ENCODE measurements around the gene EPHA1. TPM values are rescaled to one million over a fixed set of nuclear protein-coding genes. Genes with fewer than 3 reads are reported as not detected.

The EPHA1 gene
- polyA plus RNA-seq (ENCODE audit: insufficient read length in 3 of 3): 10 to 100 TPM; 18.3 to 19.6 (median 18.9) TPM
- long read RNA-seq, donor 1, partial matches to known transcripts: 0 of 1 reads
- long read RNA-seq, donor 1, other reads (novel, unspliced or antisense): 0 of 1 reads
- long read RNA-seq, donor 2: 0 reads
- long read RNA-seq, donor 3, partial matches to known transcripts: 8 of 10 reads
- long read RNA-seq, donor 3, other reads (novel, unspliced or antisense): 0 of 10 reads
- long read RNA-seq, donor 4, partial matches to known transcripts: 7 of 8 reads
- long read RNA-seq, donor 4, other reads (novel, unspliced or antisense): 0 of 8 reads
- long read RNA-seq, donor 5: 0 reads
- long read RNA-seq, donor 6: 0 reads
- long read RNA-seq, donor 7, partial matches to known transcripts: 0 of 1 reads
- long read RNA-seq, donor 7, other reads (novel, unspliced or antisense): 0 of 1 reads
- long read RNA-seq, donor 8: 0 reads
- long read RNA-seq, donor 9, partial matches to known transcripts: 0 of 4 reads
- long read RNA-seq, donor 9, other reads (novel, unspliced or antisense): 0 of 4 reads
- long read RNA-seq, donor 10, partial matches to known transcripts: 5 of 7 reads
- long read RNA-seq, donor 10, other reads (novel, unspliced or antisense): 0 of 7 reads
- long read RNA-seq, donor 11: 0 reads
- long read RNA-seq, donor 12: 0 reads
- long read RNA-seq, donor 13: 0 reads
- long read RNA-seq, donor 14, partial matches to known transcripts: 0 of 3 reads
- long read RNA-seq, donor 14, other reads (novel, unspliced or antisense): 0 of 3 reads
- long read RNA-seq, donor 15, partial matches to known transcripts: 0 of 1 reads
- long read RNA-seq, donor 15, other reads (novel, unspliced or antisense): 0 of 1 reads
- long read RNA-seq, donor 16, partial matches to known transcripts: 28 of 29 reads
- long read RNA-seq, donor 16, other reads (novel, unspliced or antisense): 0 of 29 reads

GRCh38 chr7:143408686-143409561, at the start of gene EPHA1:
EPHA1 (minus strand) TSS chr7:143408856; CDS start chr7:143408805, 51 bp downstream.
- DNase-seq (ENCODE audit: extremely low read depth in 1 of 11, low read depth in 9 of 11, low spot score in 4 of 11): peak in 1 of 11 donors; percentile 53

DNA sequence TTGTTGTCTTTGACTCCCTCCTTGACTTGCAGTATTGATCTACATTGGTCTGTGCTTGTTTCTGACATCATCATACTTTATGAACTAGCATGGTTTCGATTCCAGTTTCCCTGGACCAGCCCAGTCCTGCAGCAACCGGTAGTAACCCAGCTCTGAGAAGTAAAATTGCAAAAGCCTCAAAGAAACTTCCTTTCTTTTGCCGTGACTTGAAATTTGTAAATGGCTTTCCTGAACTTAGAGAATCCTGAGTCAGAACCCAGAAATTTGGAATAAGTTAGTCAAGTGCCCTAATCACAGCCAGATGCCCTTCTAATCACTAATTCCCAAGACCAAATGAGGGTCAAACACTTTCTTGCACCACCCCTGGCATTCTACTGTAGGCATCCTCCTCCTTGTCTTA, 49.6 kb upstream of the EPHA1 start:
- DNase-seq (ENCODE audit: extremely low read depth in 1 of 11, low read depth in 9 of 11, low spot score in 4 of 11): no peak

DNA sequence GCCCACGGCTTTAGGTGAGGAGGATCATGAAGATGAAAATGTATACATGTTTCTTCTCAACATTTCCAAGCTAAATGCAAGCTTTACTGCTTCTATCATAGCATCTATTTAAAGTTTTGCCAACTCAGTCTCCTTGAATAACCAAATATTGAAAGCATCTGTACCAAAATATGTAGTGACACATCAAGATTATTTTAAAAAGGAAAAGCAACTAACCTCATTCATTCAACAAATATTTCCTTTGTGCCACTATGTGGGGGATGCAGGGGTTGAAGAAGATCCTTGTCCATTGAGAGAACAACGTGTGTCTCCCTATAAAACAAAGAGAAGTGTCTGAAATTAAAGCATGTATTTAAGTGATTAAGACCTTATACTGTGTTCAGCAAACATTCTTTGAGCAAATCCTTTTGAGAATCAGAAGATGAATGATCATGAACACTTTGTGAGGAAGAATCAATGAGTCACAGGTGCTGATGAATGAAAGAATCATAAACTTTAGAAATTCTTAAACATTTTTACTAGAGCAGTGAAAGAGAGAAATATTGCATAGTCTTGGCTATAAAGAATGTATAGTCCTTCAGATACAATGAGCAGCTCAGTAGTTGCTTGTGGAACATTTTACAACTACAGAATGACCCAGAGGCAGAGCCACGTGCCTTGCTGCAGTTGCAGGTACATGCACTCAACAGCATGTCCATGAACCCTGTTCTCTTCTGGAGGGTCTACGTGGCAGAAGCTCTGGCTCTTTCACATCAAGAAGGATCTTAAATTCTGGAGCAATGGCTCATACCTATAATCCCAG, 48.5 kb upstream of the EPHA1 start:
- no peak for DNase-seq (ENCODE audit: extremely low read depth in 1 of 11, low read depth in 9 of 11, low spot score in 4 of 11)

GRCh38 chr7:143455942-143456341, 47.3 kb upstream of the EPHA1 start:
- no peak for DNase-seq (ENCODE audit: extremely low read depth in 1 of 11, low read depth in 9 of 11, low spot score in 4 of 11)

GRCh38 chr7:143455491-143455890, 46.8 kb upstream of the EPHA1 start:
- DNase-seq (ENCODE audit: extremely low read depth in 1 of 11, low read depth in 9 of 11, low spot score in 4 of 11): no peak

- DNase-seq (ENCODE audit: extremely low read depth in 1 of 11, low read depth in 9 of 11, low spot score in 4 of 11): no peak
Measured at GRCh38 chr7:143454091-143454680, 45.5 kb upstream of the EPHA1 start.

DNA sequence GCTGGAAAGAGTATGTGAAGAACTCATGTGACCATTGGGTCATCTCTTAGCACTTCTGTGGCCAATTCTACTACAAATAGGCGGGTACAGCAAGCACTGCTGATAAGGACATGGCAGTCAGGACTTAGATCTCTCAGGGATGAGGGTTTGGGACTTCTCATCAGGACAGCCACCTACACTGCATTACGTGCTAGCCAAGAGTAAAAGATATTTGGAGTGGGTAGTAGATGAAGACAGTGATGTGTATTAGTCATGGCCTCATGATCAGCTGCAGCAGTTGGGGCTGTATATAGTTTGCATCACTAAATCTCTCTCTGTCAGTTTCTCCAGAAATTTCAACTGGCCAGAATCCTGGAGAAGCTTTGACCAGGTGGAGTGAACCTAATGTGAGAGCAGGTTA, 43.8 kb upstream of the EPHA1 start:
- no peak for DNase-seq (ENCODE audit: extremely low read depth in 1 of 11, low read depth in 9 of 11, low spot score in 4 of 11)

GRCh38 chr7:143451746-143452145, 43.1 kb upstream of the EPHA1 start:
- no peak for DNase-seq (ENCODE audit: extremely low read depth in 1 of 11, low read depth in 9 of 11, low spot score in 4 of 11)

GRCh38 chr7:143451122-143451521, 42.5 kb upstream of the EPHA1 start:
- DNase-seq (ENCODE audit: extremely low read depth in 1 of 11, low read depth in 9 of 11, low spot score in 4 of 11): no peak

- DNase-seq (ENCODE audit: extremely low read depth in 1 of 11, low read depth in 9 of 11, low spot score in 4 of 11): no peak
Measured at GRCh38 chr7:143449793-143450192, 41.1 kb upstream of the EPHA1 start.

- no peak for DNase-seq (ENCODE audit: extremely low read depth in 1 of 11, low read depth in 9 of 11, low spot score in 4 of 11)
Measured at GRCh38 chr7:143448429-143448828, 39.8 kb upstream of the EPHA1 start.

DNA sequence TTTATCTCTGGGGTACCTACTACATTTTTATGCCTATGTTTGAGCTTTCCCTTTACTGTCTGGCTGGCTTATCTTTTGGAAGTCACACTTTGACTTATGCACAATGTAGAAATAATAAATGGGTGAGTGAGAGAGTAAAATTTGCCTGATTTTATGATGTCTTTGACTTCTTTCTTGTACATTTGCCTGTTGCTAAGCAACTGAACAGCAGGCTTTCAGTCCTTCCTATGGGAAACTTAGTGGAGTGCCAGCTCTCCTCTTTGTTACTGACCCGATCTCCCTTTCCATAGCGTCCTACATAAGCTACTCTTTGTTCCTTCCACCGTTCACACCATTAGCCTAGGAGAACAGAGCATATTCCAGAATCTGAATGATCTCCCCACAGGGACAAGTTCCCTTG, 38.8 kb upstream of the EPHA1 start:
- no peak for DNase-seq (ENCODE audit: extremely low read depth in 1 of 11, low read depth in 9 of 11, low spot score in 4 of 11)

GRCh38 chr7:143444785-143445184, 36.1 kb upstream of the EPHA1 start:
- DNase-seq (ENCODE audit: extremely low read depth in 1 of 11, low read depth in 9 of 11, low spot score in 4 of 11): no peak

- DNase-seq (ENCODE audit: extremely low read depth in 1 of 11, low read depth in 9 of 11, low spot score in 4 of 11): no peak
Measured at GRCh38 chr7:143444063-143444782, 35.6 kb upstream of the EPHA1 start.

DNA sequence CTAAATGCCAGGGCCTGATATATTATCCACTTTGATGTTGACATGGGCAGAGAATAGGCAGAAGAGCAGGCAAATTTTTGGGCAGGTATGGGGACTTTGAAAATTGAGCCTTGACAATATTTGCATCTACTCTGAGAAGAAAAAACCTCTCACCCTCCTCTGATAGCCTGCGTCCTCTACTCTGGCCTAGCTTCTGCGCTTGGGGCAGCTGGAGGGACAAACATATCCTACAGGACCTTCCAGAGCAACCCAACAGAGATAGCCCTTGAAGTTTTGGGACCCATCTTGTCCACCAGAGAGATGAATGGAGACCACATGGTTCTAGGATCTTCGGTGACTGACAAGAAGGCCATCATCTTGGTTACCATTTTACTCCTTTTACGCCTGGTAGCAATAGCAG, 34.5 kb upstream of the EPHA1 start, which contains the start of gene TAS2R60:
TAS2R60 (plus strand) TSS at position 301 of the 400 bp plus-strand sequence; CDS start at position 301, 0 bp downstream.
- DNase-seq (ENCODE audit: extremely low read depth in 1 of 11, low read depth in 9 of 11, low spot score in 4 of 11): no peak

DNA sequence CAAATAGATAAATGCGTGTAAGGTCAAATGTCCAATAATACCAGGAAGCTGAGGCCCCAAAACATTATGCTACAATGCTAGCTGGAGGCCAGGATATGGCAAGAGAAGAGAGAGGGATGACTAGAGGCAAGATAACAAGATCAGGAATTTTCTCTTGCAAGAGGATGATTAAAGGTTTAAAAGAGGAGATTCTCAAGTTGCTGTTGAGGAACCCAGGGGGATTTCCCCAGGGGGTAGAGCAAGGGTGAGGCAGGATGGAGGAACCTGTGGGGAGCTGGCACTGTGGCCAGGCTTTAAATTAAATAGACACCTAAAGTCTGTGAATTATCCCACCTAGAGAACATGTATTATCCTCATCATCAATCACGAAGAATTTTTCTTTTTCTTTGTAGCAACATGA, 31.2 kb upstream of the EPHA1 start:
- no peak for DNase-seq (ENCODE audit: extremely low read depth in 1 of 11, low read depth in 9 of 11, low spot score in 4 of 11)

DNA sequence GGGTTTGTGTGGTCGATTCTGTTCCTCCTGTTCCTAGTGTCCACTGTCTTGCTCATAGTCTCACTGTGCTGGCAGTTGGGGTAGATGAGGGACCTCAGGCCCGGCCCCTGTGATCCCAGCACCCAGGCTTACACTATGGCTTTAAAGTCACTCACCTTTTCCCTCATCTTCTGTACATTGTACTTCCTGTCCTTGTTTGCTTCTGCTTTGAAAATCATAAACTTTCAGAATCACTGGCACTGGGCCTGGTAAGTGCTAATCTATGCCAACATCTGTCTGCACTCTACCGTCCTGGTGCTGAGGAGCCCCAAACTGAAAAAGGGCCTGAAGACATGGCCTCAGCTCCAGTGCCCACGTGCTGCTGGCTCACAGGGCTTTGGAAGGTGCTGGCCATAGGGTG, 28.9 kb upstream of the EPHA1 start:
- DNase-seq (ENCODE audit: extremely low read depth in 1 of 11, low read depth in 9 of 11, low spot score in 4 of 11): no peak
